8988T (cell line): Measurements from ENCODE around the gene POGZ.
A peak's percentile ranks its signal among the peaks of the same experiment; 100 is the strongest.
"Not testable (repeated sequence)": the region's sequence is repeated elsewhere in the genome, so short reads cannot be mapped to it uniquely, and the experiment has no call there.

Experiments used
- DNase-seq: peaks from one replicate; pipeline ENCODE4 v3.0.0; 2011

The POGZ gene

GRCh38 chr1:151408891-151409290 lies 50.4 kb downstream of the POGZ start:
- no peak for DNase-seq

GRCh38 chr1:151407304-151407703 lies 52.0 kb downstream of the POGZ start:
- no peak for DNase-seq

GRCh38 chr1:151406176-151406575 lies 53.1 kb downstream of the POGZ start:
- DNase-seq = no peak

GRCh38 chr1:151405187-151405951 lies 53.9 kb downstream of the POGZ start:
- DNase-seq = no peak

GRCh38 chr1:151403612-151404011 lies 55.7 kb downstream of the POGZ start:
- DNase-seq = no peak

- no peak for DNase-seq
Measured at GRCh38 chr1:151402764-151403163, 56.5 kb downstream of the POGZ start.

- DNase-seq = no peak
Measured at GRCh38 chr1:151401860-151402259, 57.4 kb downstream of the POGZ start.

GRCh38 chr1:151401125-151401788 lies 58.0 kb downstream of the POGZ start:
- DNase-seq = no peak

GRCh38 chr1:151399324-151400171 lies 59.7 kb downstream of the POGZ start, which contains the start of gene PSMB4:
Gene PSMB4, plus strand, starts transcription at chr1:151399573. Its CDS starts 15 bp downstream, at chr1:151399588.
- DNase-seq = peak; percentile 41

- not testable (repeated sequence) for DNase-seq
Measured at GRCh38 chr1:151396265-151396664, 63.0 kb downstream of the POGZ start.

GRCh38 chr1:151393583-151393982 lies 65.7 kb downstream of the POGZ start:
- DNase-seq = no peak

- DNase-seq = no peak
Measured at GRCh38 chr1:151391079-151391563, 68.2 kb downstream of the POGZ start.

- not testable (repeated sequence) for DNase-seq
Measured at GRCh38 chr1:151390221-151391078, 68.8 kb downstream of the POGZ start.

GRCh38 chr1:151386002-151386401 lies 73.3 kb downstream of the POGZ start:
- no peak for DNase-seq

GRCh38 chr1:151384584-151384983 lies 74.7 kb downstream of the POGZ start:
- DNase-seq = no peak

- DNase-seq = no peak
Measured at GRCh38 chr1:151377150-151377884, 82.0 kb downstream of the POGZ start.

GRCh38 chr1:151373196-151373595 lies 86.1 kb downstream of the POGZ start:
- DNase-seq = no peak

GRCh38 chr1:151372058-151372934 lies 87.0 kb downstream of the POGZ start, which contains the start of gene SELENBP1:
Gene SELENBP1, minus strand, starts transcription at chr1:151372705. Its CDS starts 64 bp downstream, at chr1:151372641.
- DNase-seq = no peak

- no peak for DNase-seq
Measured at GRCh38 chr1:151371370-151372057, 87.8 kb downstream of the POGZ start.
